DOHH2 (cell line): ENCODE data around the gene OASL.
"Not testable (repeated sequence)": the region's sequence is repeated elsewhere in the genome, so short reads cannot be mapped to it uniquely, and the experiment has no call there.

Experiments used
- H3F3A ChIP-seq: fragments of 200-600 bp; sonication (generic), shearing (Covaris generic); 2 replicates; pipeline ENCODE4 v1.6.0; 2016; ENCODE audit warnings: antibody characterized with exemption, mild to moderate bottlenecking; ENCODE audit not compliant: control insufficient read depth, insufficient read depth
- H3K27ac ChIP-seq: fragments of 200-600 bp; sonication (generic); 2 replicates; pipeline ENCODE4 v1.5.1; 2014; ENCODE audit warnings: low read depth, mild to moderate bottlenecking, low read length, moderate library complexity
- H3K27me3 ChIP-seq: fragments of 200-600 bp; sonication (generic); 2 replicates; pipeline ENCODE4 v1.6.1; 2014; ENCODE audit warnings: mild to moderate bottlenecking, low read length, mixed read lengths; ENCODE audit not compliant: control insufficient read depth
- H3K36me3 ChIP-seq: fragments of 200-600 bp; sonication (generic); 2 replicates; pipeline ENCODE4 v1.6.1; 2014; ENCODE audit warnings: mild to moderate bottlenecking, low read length, moderate library complexity, mixed read lengths; ENCODE audit not compliant: control insufficient read depth
- H3K4me1 ChIP-seq: fragments of 200-600 bp; sonication (generic); 2 replicates; pipeline ENCODE4 v1.6.1; 2014; ENCODE audit warnings: mild to moderate bottlenecking, low read length, mixed read lengths; ENCODE audit not compliant: control insufficient read depth
- H3K4me2 ChIP-seq: fragments of 200-600 bp; sonication (generic); 2 replicates; pipeline ENCODE4 v1.6.0; 2014; ENCODE audit warnings: mild to moderate bottlenecking, low read length, moderate library complexity
- H3K4me3 ChIP-seq: fragments of 200-600 bp; sonication (generic); 2 replicates; pipeline ENCODE4 v1.5.1; 2014; ENCODE audit warnings: mild to moderate bottlenecking, low read length, mixed read lengths
- H3K79me2 ChIP-seq: fragments of 200-600 bp; sonication (generic); 2 replicates; pipeline ENCODE4 v1.6.1; 2014; ENCODE audit warnings: mild to moderate bottlenecking, low read length, mixed read lengths; ENCODE audit not compliant: control insufficient read depth
- H3K9me2 ChIP-seq: fragments of 200-600 bp; sonication (generic); replicated peaks from 2 replicates; pipeline ENCODE4 v1.6.1; 2014; ENCODE audit warnings: mild to moderate bottlenecking, low read length, mixed read lengths; ENCODE audit not compliant: control insufficient read depth
- H3K9me3 ChIP-seq: fragments of 200-600 bp; sonication (generic); 2 replicates; pipeline ENCODE4 v1.6.1; 2014; ENCODE audit warnings: antibody characterized with exemption, low read length, mixed read lengths; ENCODE audit not compliant: control insufficient read depth, insufficient read depth
- H4K20me1 ChIP-seq: fragments of 200-600 bp; sonication (generic); 2 replicates; pipeline ENCODE4 v1.6.0; 2014; ENCODE audit warnings: low read depth, mild to moderate bottlenecking, antibody characterized with exemption, low read length, moderate library complexity; ENCODE audit not compliant: control insufficient read depth, insufficient read depth
- EZH2phosphoT487 ChIP-seq: fragments of 200-600 bp; sonication (generic); IDR thresholded peaks from 2 replicates; pipeline ENCODE4 v1.6.1; 2017; ENCODE audit warnings: borderline replicate concordance, mild to moderate bottlenecking, antibody characterized with exemption, low read length, moderate library complexity, mixed read lengths
- TF ChIP-seq, protein P1 (sequence below): fragments of 200-600 bp; sonication (generic); IDR thresholded peaks from one replicate; pipeline ENCODE4 v1.5.1; 2014; ENCODE audit warnings: antibody characterized with exemption, mild to moderate bottlenecking, low read depth, low read length; ENCODE audit not compliant: poor library complexity, severe bottlenecking

Gene OASL

DNA sequence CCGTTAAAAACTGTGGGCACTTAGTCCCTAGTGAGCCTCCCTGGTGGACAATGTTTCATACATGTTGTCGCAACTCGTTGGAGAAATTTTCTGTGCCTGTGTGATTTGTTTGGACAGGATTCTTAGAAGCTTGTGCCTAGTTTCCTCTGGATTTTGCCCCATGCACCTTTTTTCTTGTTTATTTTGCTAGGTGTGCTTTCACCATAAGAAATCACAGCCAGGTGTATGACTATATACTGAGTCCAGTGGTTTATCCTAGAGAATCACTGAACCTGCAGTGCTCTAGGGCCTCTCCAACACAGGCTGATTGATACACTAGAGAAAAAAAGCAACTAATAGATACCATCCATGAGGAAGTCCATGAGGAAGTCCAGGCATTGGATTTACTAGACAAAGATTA, 33.1 kb upstream of the OASL start:
- Histone ChIP-seq H3K27me3 (no peaks in the 10 kb centered on the region), H3F3A (no peaks in the 10 kb centered on the region), H3K27ac (no peak overlapping the region), H3K79me2 (no peaks in the 10 kb centered on the region), H3K4me3 (no peak overlapping the region), H4K20me1 (no peaks in the 10 kb centered on the region), H3K4me1 (no peaks in the 10 kb centered on the region), H3K36me3 (no peaks in the 10 kb centered on the region), H3K9me3 (no peaks in the 10 kb centered on the region), H3K9me2 (no peaks in the 10 kb centered on the region), H3K4me2 (no peak overlapping the region)
- no peak for TF ChIP-seq EZH2phosphoT487

DNA sequence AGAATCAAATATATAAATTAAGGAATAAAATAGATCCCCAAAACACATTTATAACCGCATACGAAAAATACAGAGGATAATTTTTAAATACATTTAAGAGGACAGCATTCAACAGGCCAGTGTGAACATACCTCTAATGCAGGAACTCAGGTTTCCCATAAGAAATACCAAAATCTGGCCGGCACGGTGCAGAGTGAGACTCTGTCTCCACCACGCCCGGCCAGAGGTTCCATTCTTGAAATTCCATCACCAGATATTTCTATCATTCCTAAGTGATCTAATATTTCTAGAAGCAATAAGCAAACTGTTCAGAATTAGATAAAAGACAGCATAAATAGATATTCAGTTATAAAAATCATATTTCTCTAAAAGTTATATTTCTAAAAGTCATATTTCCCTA, 30.2 kb upstream of the OASL start:
- no peaks in the 10 kb centered on the region for H3F3A ChIP-seq

DNA sequence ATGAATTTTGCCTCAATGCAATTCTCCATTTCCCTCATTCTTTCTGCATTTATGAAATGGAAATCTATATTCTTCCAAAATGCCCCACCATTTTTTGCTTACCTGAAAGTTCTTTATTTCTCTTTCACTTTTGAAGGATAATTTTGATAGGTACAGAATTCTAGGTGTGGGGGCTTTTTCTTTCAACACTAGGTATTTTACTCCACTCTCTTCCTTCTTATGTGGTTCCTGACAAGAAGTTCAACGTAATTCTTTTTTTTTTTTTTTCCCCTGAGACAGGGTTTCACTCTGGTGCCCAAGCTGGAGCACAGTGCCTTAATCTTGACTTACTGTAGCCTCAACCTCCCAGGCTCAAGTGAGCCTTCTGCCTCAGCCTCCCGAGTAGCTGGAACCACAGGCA, 26.3 kb upstream of the OASL start:
- no peaks in the 10 kb centered on the region for H4K20me1 ChIP-seq
- H3K4me1 ChIP-seq = peaks cover 4% of the 10 kb centered on the region
- no peaks in the 10 kb centered on the region for H3K9me3 ChIP-seq
- H3F3A ChIP-seq = no peaks in the 10 kb centered on the region
- TF ChIP-seq EZH2phosphoT487 = no peak
- TF ChIP-seq, protein P1, sequence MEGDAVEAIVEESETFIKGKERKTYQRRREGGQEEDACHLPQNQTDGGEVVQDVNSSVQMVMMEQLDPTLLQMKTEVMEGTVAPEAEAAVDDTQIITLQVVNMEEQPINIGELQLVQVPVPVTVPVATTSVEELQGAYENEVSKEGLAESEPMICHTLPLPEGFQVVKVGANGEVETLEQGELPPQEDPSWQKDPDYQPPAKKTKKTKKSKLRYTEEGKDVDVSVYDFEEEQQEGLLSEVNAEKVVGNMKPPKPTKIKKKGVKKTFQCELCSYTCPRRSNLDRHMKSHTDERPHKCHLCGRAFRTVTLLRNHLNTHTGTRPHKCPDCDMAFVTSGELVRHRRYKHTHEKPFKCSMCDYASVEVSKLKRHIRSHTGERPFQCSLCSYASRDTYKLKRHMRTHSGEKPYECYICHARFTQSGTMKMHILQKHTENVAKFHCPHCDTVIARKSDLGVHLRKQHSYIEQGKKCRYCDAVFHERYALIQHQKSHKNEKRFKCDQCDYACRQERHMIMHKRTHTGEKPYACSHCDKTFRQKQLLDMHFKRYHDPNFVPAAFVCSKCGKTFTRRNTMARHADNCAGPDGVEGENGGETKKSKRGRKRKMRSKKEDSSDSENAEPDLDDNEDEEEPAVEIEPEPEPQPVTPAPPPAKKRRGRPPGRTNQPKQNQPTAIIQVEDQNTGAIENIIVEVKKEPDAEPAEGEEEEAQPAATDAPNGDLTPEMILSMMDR = no peak
- H3K4me2 ChIP-seq = no peak overlapping the region
- no peaks in the 10 kb centered on the region for H3K36me3 ChIP-seq
- no peaks in the 10 kb centered on the region for H3K9me2 ChIP-seq
- H3K27me3 ChIP-seq = no peaks in the 10 kb centered on the region
- H3K79me2 ChIP-seq = no peaks in the 10 kb centered on the region
- H3K4me3 ChIP-seq = no peak overlapping the region
- no peak overlapping the region for H3K27ac ChIP-seq

More for the DNA sequence above, 30.2 kb upstream of the OASL start:
- Histone ChIP-seq H3K4me2 (no peak overlapping the region), H3K27me3 (no peaks in the 10 kb centered on the region), H3K79me2 (no peaks in the 10 kb centered on the region), H3K9me2 (no peaks in the 10 kb centered on the region), H3K36me3 (no peaks in the 10 kb centered on the region), H3K9me3 (no peaks in the 10 kb centered on the region), H3K4me3 (no peak overlapping the region), H3K4me1 (no peaks in the 10 kb centered on the region), H4K20me1 (no peaks in the 10 kb centered on the region), H3K27ac (no peak overlapping the region)
- TF ChIP-seq EZH2phosphoT487 = no peak
- TF ChIP-seq, protein P1 = no peak

DNA sequence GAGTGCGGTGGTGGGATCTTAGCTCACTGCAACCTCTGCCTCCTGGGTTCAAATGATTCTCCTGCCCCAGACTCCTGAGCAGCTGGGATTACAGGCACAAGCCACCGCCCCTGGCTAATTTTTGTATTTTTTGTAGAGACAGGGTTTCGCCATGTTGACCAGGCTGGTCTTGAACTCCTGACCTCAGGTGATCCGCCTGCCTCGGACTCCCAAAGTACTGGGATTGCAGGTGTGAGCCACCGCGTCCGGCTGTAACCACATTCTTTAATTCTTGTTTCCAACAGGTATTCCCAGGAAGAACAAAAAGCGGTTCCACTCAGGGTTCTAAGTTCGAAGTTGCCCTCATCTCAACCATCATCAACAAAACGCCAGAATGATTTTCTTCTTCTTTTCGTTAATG, 25.5 kb upstream of the OASL start:
- H3K36me3 ChIP-seq, H3K9me3 ChIP-seq, H3K27ac ChIP-seq, H3K4me3 ChIP-seq, H4K20me1 ChIP-seq, H3F3A ChIP-seq, H3K79me2 ChIP-seq, H3K27me3 ChIP-seq, H3K9me2 ChIP-seq, H3K4me2 ChIP-seq: not testable (repeated sequence)
- peaks cover 11% of the 10 kb centered on the region for H3K4me1 ChIP-seq
